HG03095 (cell line): ENCODE data around the gene IGDCC3.
"Not testable (repeated sequence)": the region's sequence is repeated elsewhere in the genome, so short reads cannot be mapped to it uniquely, and the experiment has no call there.

Experiments
- ATAC-seq: cut with Tn5 transposase; IDR thresholded peaks from one replicate; pipeline ENCODE4 v1.9.1; 2021; ENCODE audit warnings: moderate library complexity; ENCODE audit not compliant: unreplicated experiment

Gene IGDCC3

DNA sequence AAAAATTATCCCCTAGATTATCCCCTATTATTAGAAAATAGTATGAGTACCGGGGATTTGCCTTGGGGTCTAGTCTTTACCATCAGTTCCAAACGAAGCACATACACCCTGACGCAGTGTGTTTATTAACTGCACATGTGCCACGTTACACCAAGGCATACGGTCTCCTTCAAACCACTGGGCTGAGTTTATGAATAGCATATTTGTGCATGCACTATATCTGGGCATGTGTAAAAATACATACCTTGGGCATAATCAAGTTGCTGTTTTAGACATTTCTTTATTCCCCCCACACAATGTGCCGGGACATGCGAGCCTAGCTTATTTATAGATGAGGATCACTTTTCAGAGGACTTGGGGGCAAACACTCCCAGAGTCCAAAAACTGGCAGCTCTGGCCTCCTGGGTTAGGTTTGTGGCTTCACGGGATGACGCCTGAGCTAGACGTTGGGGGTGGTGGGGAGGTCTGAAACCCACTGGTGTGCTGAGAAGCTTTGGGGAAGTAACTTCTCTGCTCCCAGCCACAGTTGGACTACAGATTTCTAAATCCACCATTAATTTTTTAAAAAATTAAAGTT, 28.7 kb upstream of the IGDCC3 start:
- no peak for ATAC-seq

DNA sequence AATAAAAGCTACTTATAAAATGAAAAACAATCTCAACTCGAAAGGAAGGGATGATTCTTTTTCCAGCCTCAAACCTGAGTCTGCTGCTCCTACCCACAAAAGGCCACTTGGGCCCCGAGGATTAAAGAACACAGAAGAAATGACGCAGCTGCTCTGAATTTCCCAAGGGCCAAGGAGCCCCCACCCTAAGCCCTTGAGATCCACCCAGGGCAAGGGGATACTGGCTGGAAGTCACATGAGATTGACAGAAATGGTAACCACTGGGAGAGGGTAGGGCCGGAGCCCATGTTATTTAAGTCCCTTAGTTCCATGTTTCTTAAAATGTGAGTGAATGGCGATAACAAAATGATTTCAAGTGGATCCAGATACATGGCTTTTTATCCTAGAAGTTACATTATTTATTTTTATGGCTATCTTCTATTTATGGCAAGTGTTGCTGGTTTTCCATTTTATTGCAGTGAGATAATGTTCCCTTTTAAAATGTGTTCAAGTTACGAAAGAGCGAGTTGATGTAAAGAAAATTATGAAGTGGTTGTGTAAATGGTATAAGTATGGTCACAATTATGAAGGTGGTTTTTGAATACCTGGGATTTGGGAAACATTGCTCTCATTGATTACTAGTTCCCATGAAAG, 28.1 kb upstream of the IGDCC3 start:
- ATAC-seq = no peak

- ATAC-seq = no peak
Measured at GRCh38 chr15:65404186-65404872, 26.5 kb upstream of the IGDCC3 start.

DNA sequence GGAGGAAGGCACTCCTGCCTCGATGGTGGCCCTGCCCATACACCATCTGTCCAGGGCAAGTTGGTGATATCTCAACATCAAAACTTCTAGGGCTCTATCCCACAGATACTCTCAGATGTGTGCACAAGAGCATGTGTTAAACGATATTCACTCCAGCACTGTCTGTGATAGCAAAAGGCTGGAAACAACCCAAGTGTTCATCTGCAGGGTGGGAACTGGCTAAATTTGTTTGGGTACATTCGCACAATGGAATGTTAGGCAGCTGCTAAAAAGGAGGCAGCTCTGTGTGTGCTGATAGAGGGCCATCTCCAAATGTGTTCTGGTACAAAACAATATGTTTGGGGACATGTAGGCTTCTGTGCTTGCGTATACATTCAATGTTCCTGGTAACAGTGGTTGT, 25.2 kb upstream of the IGDCC3 start:
- no peak for ATAC-seq

DNA sequence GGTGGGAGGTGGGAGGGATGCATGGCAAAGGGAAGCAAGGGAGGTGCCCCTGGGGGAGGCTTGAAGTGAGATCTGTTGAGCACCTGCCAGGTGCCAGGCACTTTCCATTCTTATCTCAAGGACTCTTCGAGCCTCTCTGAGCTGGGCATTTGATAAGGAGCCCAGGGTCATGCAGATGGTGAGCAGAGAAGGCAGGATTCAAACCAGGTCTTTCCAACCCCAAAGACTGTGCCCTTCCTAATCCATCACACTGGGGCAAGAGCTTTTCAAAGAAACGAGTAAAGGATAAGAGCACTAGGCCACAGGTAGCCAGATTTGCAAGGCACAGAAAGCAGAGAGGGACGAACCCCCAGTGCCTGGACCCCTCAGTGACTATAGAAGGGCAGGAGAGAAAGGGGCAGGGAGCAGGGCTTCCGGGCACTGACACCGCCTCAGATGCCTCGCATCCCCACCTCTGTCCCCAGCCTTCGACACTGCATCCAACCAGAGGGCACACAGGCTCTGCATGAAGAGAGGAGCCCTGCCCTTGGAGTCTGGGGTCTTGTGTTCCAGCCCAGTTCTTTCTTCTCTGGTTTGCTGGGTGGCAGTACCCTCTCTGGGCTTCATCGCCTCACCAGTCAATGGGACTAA, 23.9 kb upstream of the IGDCC3 start:
- ATAC-seq = no peak

GRCh38 chr15:65400760-65401610, 23.2 kb upstream of the IGDCC3 start:
- ATAC-seq = no peak

DNA sequence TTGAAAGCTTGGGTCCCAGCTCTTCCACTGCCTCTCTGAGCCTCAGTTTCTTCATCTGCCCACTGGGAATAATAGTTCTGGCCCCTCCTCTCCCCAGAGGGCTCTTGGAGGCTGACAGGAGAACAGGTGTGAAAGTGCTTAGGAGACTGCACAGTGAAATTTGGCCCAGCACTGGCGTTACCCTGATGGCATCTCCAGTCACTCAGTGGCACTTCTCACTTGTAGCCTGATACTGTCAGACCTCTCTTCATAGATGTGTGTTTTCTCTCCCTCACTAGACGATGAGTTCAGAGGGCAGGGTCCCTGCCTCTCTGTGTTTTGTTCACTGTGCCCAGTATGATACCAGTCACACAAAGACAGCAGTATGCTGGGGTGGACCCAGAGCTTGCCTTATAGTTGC, 22.2 kb upstream of the IGDCC3 start:
- ATAC-seq = no peak

GRCh38 chr15:65399001-65399706, 21.4 kb upstream of the IGDCC3 start:
- ATAC-seq = no peak

- not testable (repeated sequence) for ATAC-seq
Measured at GRCh38 chr15:65398486-65398885, 20.7 kb upstream of the IGDCC3 start.

DNA sequence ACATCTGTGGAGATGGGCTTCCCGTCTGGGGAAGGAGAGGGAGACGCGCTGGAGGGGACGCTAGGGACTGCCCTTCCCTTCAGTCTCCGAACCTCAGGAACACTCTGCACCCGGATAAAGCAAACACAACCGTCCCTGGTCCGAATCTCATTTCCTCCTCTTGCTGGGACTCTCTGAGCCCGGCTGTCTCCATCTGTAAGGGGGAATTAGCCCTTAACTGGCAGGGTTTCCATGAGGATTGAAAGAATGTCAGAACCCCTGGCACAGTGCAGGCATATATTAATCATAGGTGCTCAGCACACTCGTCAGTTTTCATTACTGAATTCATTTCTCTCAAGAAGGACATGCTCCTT, 19.1 kb upstream of the IGDCC3 start:
- ATAC-seq = no peak

DNA sequence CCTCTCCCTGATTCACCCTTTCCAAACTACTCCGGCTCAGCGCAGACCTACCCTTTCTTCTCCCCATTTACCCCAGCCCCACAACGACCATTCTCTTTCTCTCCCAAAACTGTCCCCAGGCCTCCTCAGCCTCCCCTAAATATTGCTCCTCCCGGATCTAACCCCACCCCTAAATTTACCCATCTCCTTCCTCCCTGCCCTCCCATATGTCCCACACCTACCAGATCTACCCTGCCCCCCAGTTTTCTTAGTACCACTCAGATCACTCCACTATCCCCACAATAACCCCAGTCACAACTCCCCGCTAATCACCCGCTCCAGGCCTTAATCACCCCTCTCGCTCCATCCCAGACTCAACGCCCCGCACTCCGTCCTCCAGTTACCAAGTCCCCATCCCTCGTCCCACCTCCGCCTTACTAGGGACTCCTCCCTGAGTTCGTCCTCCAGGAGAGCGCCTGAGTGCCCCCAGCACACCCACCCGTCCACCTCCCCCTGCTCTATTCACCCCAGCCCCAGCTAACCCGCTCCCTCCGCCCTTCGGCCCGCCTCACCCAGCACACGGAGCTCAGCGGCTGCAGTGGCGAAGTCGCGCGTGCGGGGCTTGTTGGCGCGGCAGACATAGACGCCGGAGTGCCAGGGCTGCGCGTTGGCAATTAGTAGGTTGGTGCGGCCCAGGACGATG, 18.6 kb upstream of the IGDCC3 start:
- ATAC-seq = no peak

DNA sequence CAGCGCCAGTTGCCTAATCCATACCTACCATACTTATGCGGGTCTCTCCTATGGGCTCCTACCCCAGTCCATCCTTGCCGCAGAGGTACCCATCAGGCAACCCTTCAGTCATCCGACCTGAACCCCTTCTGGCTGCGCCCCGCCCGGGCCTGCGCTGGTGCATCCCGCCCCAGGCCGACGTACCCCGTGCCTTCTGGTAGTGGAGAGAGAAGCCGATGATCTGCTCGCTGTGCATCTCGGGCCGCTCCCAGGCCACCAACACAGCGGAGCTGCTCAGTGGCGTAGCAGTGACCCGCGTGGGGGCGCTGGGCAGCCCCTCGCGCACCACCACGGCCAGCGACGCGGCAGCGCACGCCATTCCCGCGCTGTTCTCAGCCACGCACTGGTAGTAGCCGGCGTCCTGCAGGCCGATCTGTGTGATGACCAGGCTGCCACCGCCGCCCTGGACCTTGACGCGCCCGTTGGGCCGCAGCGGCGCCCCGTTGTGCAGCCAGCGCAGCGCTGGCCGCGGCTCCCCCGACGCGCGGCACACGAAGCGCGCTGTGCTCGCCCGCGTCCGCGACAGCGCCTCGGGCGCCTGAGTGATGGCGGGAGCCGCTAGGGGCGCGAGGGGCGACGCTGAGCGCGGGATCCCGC, 17.9 kb upstream of the IGDCC3 start:
- ATAC-seq = no peak

- no peak for ATAC-seq
Measured at GRCh38 chr15:65394936-65395335, 17.1 kb upstream of the IGDCC3 start.

- ATAC-seq = no peak
Measured at GRCh38 chr15:65394280-65394789, 16.5 kb upstream of the IGDCC3 start.

DNA sequence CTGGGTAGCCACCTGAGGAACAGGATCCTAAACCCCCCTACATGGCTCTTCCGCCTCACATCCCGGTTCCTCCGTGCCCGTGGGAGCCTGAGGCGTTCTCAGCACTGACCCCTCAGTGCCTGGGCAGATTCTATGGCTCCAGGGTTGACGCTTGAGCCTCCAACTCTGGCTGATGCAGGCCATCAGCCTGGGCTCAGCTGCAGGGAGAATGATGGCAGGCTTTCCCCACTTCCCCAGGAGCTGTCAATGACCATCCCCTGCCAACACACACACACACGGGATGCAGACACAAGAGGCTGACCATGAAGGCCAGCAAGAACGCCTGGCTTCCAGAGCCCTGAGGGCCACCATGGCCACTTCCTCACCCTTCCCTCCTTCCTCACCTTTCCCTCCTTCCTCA, 15.8 kb upstream of the IGDCC3 start:
- no peak for ATAC-seq

GRCh38 chr15:65393091-65393490, 15.3 kb upstream of the IGDCC3 start:
- no peak for ATAC-seq

DNA sequence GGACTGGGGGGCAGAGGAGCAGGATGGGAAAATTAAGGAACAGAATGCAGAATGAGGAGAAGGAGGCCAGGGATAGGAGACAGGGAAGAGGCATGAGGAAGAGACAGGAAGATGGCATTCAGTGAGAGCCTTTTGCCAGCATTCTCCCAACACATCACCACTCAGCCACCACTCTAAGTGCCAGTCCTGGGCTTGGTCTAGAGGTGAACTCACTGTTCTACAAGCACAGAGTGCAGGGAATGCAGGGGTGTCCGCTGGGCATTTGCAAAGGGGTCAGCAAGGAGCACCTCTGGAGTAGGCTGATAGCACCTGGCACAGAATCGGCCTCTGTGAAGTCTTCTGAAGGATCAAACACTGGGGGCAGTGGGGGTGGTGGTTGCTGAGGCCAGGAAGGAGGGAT, 14.6 kb upstream of the IGDCC3 start:
- no peak for ATAC-seq

GRCh38 chr15:65391732-65392131, 13.9 kb upstream of the IGDCC3 start:
- ATAC-seq = no peak

DNA sequence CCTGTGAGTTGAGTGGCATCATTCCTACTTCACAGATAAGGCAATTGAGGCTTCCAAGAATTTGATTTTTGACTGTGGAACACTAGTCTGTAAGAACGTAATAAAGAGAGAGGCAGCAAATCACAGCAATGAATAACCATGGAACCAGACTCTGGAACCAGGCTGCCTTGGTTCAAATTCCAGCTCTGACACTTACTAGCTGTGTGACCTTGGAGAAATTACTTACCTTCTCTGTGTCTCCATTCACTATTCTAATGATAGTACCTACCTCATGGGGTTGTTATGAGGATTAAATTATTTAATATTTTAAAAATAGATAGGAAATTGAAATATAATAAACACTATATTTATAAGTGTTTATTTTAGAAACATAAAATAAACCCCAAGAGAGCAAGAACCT, 12.6 kb upstream of the IGDCC3 start:
- no peak for ATAC-seq
